ENCODE results near the gene ZBTB39.
A peak's percentile ranks its signal among the peaks of the same experiment; 100 is the strongest.
"Not testable (repeated sequence)": the region's sequence is repeated elsewhere in the genome, so short reads cannot be mapped to it uniquely, and the experiment has no call there.

ZBTB39 gene

GRCh38 chr12:56998981-56999380 lies 7.4 kb downstream of the ZBTB39 start:
- no peak for DNase-seq

GRCh38 chr12:56998316-56998715 lies 8.0 kb downstream of the ZBTB39 start:
- DNase-seq: no peak

DNA sequence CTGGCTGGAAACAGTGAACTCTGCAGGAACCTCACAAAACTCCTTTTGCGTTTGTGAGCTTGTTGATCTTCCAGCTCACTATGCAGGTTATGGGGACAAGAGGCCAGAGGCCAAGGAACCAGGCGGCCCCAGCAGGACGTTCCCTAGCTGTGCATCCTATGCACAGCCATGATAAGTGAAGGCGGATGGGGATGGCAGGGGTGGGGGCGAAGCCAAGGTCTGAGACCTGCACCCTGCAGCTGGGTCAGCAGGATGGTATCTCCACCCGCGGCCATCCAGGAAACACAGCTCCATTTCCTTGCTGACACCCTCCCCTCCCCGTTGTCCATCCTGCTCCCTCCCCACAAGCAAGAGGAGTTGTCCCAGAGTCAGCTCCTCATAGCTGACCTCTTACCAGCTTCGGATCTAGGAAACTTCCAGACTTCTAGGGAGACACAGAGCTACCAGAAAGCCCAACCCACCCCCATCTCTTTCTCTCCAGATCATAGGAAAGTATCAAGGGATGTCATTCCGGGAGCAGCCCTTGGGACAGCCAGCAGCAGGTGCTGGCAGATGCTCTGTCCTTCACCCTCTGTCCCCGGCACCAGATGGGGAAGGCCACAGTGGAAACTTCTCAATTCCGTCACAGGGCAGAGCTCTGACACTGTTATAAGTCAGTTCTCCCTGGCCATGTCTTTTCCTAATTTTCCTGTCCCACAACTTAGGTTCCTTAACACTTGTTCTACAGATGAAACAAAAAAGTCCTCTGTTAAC lies 9.4 kb downstream of the ZBTB39 start:
- no peak for DNase-seq

- no peak for DNase-seq
Measured at GRCh38 chr12:56995930-56996496, 10.3 kb downstream of the ZBTB39 start.

DNA sequence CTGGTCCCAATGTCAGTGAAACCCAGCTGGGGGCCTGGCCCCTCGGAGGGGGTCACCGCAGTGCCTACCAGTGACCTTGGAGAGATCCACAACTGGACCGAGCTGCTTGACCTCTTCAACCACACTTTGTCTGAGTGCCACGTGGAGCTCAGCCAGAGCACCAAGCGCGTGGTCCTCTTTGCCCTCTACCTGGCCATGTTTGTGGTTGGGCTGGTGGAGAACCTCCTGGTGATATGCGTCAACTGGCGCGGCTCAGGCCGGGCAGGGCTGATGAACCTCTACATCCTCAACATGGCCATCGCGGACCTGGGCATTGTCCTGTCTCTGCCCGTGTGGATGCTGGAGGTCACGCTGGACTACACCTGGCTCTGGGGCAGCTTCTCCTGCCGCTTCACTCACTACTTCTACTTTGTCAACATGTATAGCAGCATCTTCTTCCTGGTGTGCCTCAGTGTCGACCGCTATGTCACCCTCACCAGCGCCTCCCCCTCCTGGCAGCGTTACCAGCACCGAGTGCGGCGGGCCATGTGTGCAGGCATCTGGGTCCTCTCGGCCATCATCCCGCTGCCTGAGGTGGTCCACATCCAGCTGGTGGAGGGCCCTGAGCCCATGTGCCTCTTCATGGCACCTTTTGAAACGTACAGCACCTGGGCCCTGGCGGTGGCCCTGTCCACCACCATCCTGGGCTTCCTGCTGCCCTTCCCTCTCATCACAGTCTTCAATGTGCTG lies 11.0 kb downstream of the ZBTB39 start:
- DNase-seq: no peak

GRCh38 chr12:56994231-56994746 lies 12.1 kb downstream of the ZBTB39 start:
- DNase-seq: no peak

- DNase-seq: no peak
Measured at GRCh38 chr12:56993346-56993745, 13.0 kb downstream of the ZBTB39 start.

DNA sequence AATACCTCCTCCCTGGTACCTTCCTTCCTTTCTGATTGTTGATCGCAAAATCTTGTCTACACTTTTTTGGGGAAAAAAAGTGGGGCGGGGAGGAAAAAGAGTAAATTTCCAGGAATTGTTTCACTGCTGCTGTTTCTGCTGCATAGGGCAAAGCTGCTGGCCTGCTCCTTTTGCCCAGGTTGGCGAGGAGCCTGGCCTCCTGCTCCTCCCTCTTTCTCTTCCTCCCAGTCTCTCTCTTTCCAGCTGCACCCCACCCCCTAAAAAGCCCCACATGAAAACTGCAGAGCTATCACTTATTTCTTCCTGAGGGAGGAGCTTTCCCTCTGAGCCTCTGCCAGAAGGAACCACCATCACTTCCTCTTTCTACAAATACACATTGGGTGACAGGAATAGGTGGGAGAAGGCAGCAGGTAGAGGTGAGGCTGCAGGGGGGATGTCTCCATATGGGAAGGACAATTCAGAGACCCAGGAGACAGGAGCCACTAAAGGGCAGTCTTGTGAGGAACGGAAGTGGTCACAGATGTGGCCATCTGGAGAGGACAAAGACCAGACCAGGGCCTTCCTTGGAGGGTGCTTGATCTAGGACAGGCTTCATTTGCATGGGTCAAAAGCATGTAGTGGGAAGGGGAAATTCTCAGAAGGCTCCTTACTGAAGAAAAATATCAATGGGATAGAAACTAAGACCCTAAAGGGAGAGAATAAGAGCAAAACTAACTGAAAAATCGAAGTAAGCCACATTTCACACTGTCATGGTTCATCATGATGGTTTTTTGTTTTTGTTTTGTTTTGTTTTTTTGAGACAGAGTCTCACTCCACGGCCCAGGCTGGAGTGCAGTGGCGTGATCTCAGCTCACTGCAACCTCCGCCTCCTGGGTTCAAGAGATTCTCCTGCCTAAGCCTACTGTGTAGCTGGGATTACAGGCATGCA lies 14.8 kb downstream of the ZBTB39 start:
- DNase-seq: no peak

- no peak for DNase-seq
Measured at GRCh38 chr12:56990648-56991318, 15.6 kb downstream of the ZBTB39 start.

GRCh38 chr12:56989861-56990610 lies 16.3 kb downstream of the ZBTB39 start:
- no peak for DNase-seq

GRCh38 chr12:56988207-56988739 lies 18.1 kb downstream of the ZBTB39 start:
- no peak for DNase-seq

DNA sequence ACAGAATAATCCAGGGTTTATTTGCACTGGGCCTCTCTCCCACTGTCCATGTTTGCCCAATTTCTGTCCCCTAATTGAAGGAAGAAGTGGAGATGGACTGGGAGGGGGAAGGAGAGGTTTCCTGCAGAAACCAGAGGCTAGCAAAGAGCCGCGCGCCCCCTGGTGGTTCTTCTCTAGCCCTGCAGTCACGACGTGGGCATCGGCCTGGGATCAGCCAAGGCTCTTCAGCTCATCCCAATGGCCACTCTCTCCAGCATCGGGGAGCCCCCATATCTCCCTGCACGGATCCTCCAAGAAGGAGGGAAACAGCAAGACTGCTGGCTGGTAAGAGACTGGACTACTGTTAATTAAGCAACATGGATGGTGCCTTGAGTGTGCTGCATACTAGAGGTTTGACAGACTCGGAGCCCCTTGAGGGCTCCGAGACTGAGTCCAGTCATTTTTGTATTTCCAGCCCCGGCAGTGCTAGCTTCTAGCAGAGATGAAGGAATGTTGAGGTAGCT lies 18.7 kb downstream of the ZBTB39 start:
- DNase-seq: peak; percentile 79

GRCh38 chr12:56987011-56987410 lies 19.3 kb downstream of the ZBTB39 start:
- DNase-seq: no peak

GRCh38 chr12:56985714-56986113 lies 20.6 kb downstream of the ZBTB39 start:
- DNase-seq: not testable (repeated sequence)

DNA sequence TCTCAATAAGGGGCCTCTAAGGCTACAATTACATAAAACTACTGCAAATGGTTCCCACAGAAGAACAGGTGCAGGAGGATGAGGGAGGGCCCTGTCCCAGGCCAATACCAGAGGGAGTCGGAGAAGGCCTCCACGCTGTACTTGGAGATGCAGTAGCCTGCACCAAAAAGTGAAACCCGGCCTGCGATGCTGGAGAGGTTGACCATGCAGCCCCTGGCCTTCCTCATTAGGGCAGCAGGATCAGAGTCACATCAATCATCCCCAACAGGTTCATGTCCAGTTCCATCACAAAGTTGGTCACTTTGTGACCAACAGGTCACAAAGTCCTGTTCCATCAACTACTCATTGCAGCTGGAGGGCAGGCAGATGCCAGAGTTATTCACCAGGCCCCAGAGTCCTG lies 23.0 kb downstream of the ZBTB39 start:
- no peak for DNase-seq

- not testable (repeated sequence) for DNase-seq
Measured at GRCh38 chr12:56982578-56983236, 23.6 kb downstream of the ZBTB39 start.

- no peak for DNase-seq
Measured at GRCh38 chr12:56980941-56981530, 25.3 kb downstream of the ZBTB39 start.

GRCh38 chr12:56980268-56980667 lies 26.1 kb downstream of the ZBTB39 start:
- DNase-seq: no peak

DNA sequence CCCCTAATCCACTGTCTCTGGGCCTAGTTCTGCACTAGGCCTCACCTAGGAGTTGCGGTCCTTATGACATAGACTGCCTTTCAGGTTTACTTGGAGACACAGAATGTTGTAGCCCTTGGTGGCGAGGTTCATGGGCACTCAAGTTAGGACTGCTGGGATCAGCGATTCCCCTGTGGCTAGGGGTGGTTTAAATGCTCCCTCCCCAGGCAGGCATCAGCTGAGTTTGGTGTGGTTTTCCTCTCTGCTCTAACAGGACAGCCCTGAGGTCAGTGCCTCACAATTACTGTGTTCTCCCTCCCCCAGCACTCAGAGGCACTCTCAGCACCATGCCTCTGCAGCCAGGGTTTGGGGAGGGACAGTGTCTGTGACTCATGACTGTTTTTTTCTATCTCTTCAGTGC lies 26.7 kb downstream of the ZBTB39 start:
- no peak for DNase-seq

Data from left hindlimb (tissue), 1 donor.